ENCODE results near the gene NEDD4L. TPM values are rescaled to one million over a fixed set of nuclear protein-coding genes. Genes with fewer than 3 reads are reported as not detected.

Gene NEDD4L
- total RNA-seq, 3 donors from 2014 or later, result 161 to 309 (median 256) TPM

DNA sequence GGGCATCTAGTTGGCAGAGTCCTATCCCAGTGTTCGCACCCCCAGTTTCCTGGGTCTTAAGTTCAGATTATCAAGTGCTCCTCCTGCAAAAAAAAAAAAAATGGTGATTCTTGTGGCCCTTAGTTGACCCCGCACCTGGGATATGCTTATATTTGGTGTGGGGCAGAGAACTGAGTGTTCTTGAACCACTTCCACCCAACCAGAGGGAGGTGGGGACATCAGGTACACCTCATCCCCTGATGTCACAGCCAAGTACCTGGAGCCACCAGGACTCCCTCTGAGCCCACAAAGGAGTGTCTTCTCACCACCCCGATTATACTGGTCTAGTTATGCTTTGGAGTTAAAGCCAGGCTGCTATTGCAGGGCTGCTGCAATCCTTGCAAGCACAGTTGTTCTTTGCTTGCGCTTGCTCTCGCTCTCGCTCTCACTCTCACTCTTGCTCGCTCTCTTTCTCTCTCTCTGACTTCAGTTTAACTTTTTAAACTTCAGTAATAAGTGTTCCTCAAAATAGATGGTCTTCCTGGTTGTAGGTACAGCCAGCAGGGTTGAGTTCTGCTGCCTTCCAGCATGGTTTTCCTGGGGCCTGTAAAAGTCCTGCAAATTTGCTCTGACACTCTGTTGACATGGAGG, 265.7 kb downstream of the NEDD4L start:
- ATAC-seq (peak; percentile 7), DNase-seq (no peak)
- H3K4me3 ChIP-seq, result no peak overlapping the region
- no peaks in the 10 kb centered on the region for H3K36me3 ChIP-seq (ENCODE audit: low read depth)
- intact Hi-C loops (cut with DNase I, micrococcal nuclease), result loop anchor here in 1 of 2 donors (10.0 kb wide), 1 partner anchor 65 kb away; no protein-coding TSS in a partner anchor
- H3K9me3 ChIP-seq, result peaks cover 6% of the 10 kb centered on the region
- peaks cover 32% of the 10 kb centered on the region for H3K4me1 ChIP-seq (ENCODE audit: low read depth)
- TF ChIP-seq, protein P1, sequence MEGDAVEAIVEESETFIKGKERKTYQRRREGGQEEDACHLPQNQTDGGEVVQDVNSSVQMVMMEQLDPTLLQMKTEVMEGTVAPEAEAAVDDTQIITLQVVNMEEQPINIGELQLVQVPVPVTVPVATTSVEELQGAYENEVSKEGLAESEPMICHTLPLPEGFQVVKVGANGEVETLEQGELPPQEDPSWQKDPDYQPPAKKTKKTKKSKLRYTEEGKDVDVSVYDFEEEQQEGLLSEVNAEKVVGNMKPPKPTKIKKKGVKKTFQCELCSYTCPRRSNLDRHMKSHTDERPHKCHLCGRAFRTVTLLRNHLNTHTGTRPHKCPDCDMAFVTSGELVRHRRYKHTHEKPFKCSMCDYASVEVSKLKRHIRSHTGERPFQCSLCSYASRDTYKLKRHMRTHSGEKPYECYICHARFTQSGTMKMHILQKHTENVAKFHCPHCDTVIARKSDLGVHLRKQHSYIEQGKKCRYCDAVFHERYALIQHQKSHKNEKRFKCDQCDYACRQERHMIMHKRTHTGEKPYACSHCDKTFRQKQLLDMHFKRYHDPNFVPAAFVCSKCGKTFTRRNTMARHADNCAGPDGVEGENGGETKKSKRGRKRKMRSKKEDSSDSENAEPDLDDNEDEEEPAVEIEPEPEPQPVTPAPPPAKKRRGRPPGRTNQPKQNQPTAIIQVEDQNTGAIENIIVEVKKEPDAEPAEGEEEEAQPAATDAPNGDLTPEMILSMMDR (IDR thresholded peaks at IDR 0.05), result no peak

DNA sequence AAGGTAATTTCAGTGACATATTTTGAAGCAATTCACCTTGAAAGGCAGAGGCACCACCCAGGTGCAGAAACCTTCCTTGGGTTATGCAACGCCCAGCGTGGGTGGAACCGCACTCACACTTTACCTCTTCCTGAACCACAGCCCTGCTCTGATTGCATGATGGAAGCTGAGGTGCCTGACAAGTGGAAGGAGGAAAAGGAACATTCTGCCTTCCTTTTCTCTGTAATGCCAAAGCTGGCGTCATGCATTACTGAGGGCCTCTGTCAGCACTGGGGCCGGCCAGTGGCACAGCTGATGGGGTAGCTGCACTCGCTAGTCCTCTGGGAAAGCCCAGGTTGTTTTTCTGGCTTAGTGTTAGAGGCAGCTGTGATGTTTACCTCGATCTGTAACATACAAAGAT, 266.5 kb downstream of the NEDD4L start:
- Histone ChIP-seq H3K36me3 (ENCODE audit: low read depth) (no peaks in the 10 kb centered on the region), H3K4me1 (ENCODE audit: low read depth) (peaks cover 40% of the 10 kb centered on the region), H3K4me3 (no peak overlapping the region), H3K9me3 (peaks cover 2% of the 10 kb centered on the region)
- peak; percentile 92 for ATAC-seq
- intact Hi-C loops (cut with DNase I, micrococcal nuclease), result loop anchor here in 1 of 2 donors (10.0 kb wide), 1 partner anchor 66 kb away; no protein-coding TSS in a partner anchor
- peak; percentile 81 to 87 (median 83) for DNase-seq
- TF ChIP-seq, protein P1 (IDR thresholded peaks at IDR 0.05), result no peak

DNA sequence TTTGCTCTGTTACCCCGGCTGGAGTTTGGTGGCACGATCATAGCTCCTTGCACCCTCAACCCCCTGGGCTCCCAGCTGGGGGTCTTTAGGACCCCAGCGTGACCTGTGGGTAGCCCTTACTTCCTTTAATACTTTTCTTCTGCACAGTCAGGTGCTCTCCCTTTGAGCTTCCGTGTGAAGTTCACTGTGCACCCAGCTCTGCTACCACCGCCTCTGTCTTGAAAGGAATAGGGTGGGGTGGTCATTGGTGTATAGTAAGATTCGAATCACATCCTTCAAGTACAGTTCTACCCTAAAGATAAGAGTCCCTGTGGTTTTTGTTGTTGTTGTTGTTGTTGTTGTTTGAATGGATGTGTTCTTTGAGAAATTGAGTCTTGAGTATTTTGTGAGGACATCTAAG, 267.4 kb downstream of the NEDD4L start:
- no peak overlapping the region for H3K4me3 ChIP-seq

DNA sequence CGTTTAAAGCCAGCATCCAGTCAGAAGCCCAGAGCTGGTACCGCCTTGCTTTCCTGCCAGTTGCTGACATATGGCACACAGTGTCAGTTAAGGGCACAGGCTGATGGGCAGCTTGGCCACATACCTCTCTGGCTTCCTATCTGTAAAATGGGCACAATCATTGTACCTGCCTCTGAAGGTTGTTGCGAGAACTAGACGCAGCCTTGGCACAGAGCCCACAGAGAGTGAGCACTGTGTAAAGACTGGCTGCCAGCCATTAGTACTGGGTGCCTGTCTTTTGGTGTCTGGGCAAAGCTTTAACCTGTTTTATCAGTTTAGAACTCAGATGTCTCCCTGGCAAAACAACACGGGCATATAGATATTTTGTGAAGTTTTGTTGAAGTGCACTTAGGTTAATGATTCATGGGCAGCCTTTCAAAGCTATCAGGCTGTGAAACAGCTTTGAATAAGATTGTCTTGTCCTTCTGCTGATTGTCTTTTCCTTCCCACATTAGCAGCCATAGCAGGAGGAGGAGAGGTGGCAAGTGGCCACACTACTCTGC, 269.5 kb downstream of the NEDD4L start:
- H3K36me3 ChIP-seq (ENCODE audit: low read depth), result no peaks in the 10 kb centered on the region
- H3K9me3 ChIP-seq, result no peaks in the 10 kb centered on the region
- peaks cover 50% of the 10 kb centered on the region for H3K4me1 ChIP-seq (ENCODE audit: low read depth)
- intact Hi-C loops (cut with DNase I, micrococcal nuclease), result loop anchor here in 1 of 2 donors (10.0 kb wide), 1 partner anchor 69 kb away; no protein-coding TSS in a partner anchor
- TF ChIP-seq, protein P1 (IDR thresholded peaks at IDR 0.05), result no peak
- H3K4me3 ChIP-seq, result no peak overlapping the region
- ATAC-seq (peak; percentile 4), DNase-seq (peak in 2 of 3 donors; percentile 65 to 70)

More for the DNA sequence above, 267.4 kb downstream of the NEDD4L start:
- no peak for DNase-seq
- Histone ChIP-seq H3K9me3 (no peaks in the 10 kb centered on the region), H3K4me1 (ENCODE audit: low read depth) (peaks cover 47% of the 10 kb centered on the region), H3K36me3 (ENCODE audit: low read depth) (no peaks in the 10 kb centered on the region)
- TF ChIP-seq, protein P1 (IDR thresholded peaks at IDR 0.05), result no peak
- no peak for ATAC-seq
- intact Hi-C loops (cut with DNase I, micrococcal nuclease), result loop anchor here in 1 of 2 donors (10.0 kb wide), 1 partner anchor 67 kb away; no protein-coding TSS in a partner anchor

DNA sequence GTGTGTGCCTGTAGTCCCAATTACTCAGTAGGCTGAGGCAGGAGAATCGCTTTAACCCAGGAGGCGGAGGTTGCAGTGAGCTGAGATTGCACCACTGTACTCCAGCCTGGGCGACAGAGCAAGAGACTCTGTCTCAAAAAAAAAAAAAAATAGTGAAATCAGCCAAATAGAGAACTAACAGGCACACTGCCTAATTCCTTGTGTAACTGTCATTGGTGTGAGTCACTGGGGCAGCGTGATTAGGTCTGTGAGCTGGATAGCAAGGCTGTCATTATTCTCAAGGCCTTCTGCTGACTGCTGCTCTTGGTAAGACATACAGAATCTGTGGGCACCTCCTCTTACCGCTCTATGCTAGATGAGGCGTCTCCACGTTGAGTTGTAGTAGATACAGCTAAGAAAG, 270.3 kb downstream of the NEDD4L start:
- no peak overlapping the region for H3K4me3 ChIP-seq
- TF ChIP-seq, protein P1 (IDR thresholded peaks at IDR 0.05), result no peak
- DNase-seq (no peak), ATAC-seq (peak; percentile 33)
- peaks cover 44% of the 10 kb centered on the region for H3K4me1 ChIP-seq (ENCODE audit: low read depth)
- intact Hi-C loops (cut with DNase I, micrococcal nuclease), result loop anchor here in 1 of 2 donors (10.0 kb wide), 1 partner anchor 69 kb away; no protein-coding TSS in a partner anchor
- H3K9me3 ChIP-seq, result no peaks in the 10 kb centered on the region
- no peaks in the 10 kb centered on the region for H3K36me3 ChIP-seq (ENCODE audit: low read depth)
